ENCODE data around the gene MYMX. TPM values are rescaled to one million over a fixed set of nuclear protein-coding genes. Genes with fewer than 3 reads are reported as not detected.

MYMX gene
- total and polyA plus RNA-seq, 12 donors: 0.41 to 2.3 (median 0.88) TPM; not detected in 6

DNA sequence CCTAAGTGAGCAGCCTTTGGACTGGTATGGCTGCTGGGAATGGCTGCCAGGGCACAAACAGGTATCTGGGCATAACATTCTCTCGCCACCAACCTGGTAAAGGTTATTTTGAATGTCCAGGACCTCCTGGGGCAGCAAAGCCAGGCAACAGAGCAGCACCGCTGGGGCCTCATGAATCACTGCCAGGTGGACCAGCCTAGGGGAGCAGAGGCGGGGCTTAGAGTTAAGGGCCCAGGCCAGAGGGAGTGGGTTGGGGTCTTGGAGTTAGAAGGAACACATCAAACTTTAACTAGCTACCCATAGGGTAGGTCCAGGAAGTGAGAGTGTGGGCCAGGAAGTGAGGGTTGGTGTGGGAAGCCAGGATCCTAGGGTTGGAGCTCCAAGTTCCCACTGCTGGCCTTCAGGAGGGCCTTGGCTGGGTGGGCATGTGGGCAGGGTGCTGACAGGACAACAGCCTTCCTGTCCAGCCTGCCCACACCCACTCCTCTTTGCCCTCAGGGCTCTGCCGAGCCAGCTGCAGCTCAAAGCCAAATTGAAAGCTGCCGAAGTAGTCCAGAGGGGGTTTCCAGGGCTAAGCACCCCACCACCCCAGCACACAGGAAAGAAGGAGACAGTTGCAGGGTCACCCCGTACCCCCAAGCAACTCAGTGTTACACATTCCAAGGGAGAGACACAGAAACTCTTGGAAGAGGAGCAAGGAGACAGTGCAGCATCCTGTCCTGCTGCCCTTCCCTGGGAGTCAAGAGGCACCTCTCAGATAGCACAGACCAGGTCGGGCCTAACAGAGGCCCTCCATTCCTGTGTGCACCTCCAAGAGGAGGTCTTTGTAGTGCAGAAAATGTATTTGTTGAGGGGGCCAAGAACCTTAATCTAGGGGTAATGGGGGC, 46.0 kb downstream of the MYMX start:
- Histone ChIP-seq H3K4me1 (peaks cover 19 to 55% (median 28%) of the 10 kb centered on the region in 9 donors), H3K9me3 (no peaks in the 10 kb centered on the region), H3K27ac (peak overlapping the region in 5 of 10 donors; percentile 9 to 93 (median 34)), H3K36me3 (peaks cover 0 to 45% (median 0%) of the 10 kb centered on the region in 9 donors), H3K4me3 (peak overlapping the region in 6 of 10 donors; percentile 78 to 94 (median 86)), H3K27me3 (peaks cover 0 to 3% (median 0%) of the 10 kb centered on the region in 7 donors)
- WGBS, 2 donors: 68 to 73% methylated on average over 7 of the region's 7 CpGs
- ATAC-seq: no peak
- TF ChIP-seq, protein P1, sequence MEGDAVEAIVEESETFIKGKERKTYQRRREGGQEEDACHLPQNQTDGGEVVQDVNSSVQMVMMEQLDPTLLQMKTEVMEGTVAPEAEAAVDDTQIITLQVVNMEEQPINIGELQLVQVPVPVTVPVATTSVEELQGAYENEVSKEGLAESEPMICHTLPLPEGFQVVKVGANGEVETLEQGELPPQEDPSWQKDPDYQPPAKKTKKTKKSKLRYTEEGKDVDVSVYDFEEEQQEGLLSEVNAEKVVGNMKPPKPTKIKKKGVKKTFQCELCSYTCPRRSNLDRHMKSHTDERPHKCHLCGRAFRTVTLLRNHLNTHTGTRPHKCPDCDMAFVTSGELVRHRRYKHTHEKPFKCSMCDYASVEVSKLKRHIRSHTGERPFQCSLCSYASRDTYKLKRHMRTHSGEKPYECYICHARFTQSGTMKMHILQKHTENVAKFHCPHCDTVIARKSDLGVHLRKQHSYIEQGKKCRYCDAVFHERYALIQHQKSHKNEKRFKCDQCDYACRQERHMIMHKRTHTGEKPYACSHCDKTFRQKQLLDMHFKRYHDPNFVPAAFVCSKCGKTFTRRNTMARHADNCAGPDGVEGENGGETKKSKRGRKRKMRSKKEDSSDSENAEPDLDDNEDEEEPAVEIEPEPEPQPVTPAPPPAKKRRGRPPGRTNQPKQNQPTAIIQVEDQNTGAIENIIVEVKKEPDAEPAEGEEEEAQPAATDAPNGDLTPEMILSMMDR (IDR thresholded peaks at IDR 0.05): no peak
- intact Hi-C loops (cut with DNase I): loop anchor here in 1 of 10 donors (10.0 kb wide), 1 partner anchor 72 kb away; no protein-coding TSS in a partner anchor
- DNase-seq: no peak

DNA sequence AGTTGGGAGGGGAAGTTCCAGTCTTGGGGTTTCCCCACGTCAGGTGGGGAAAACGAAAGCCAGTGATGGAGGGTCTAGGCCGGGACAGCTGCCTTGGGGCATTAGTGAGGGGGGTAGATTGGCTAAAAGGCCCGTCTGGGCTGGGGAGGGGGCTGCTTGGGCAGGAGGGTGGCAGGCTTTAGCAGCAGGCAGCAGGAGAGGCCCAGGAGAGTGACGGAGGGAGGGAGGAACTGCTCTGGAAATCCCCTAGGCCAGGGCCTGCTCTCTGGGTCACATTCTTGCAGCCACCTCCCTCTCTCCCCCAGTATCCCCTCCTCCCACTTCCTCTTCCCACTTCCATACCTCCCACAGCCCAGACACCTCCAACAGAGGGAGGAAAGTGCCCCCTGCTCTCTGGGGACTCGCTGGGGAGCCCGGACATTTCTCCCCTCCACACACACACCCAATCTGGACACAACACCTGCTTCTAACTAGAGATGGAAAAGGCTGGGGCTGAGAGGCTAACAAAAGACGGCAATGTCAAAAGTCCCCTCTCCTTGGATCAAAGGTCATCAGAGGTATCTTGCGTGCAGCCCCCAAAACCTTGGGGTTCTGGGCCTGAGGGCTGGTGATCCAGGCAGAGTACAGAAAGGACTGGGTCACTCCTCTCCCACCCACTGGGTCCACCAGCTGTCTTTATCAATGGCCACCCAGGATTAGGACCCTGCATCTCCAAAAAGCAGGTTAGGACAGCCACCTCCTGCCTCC, 46.8 kb downstream of the MYMX start:
- H3K4me1 ChIP-seq: peaks cover 18 to 47% (median 28%) of the 10 kb centered on the region in 9 donors
- H3K27ac ChIP-seq: peak overlapping the region in 6 of 10 donors; percentile 9 to 93 (median 80)
- peaks cover 0 to 11% (median 5%) of the 10 kb centered on the region in 7 donors for H3K27me3 ChIP-seq
- H3K9me3 ChIP-seq: no peaks in the 10 kb centered on the region
- TF ChIP-seq, protein P1 (IDR thresholded peaks at IDR 0.05): no peak
- intact Hi-C loops (cut with DNase I): loop anchor here in 1 of 10 donors (10.0 kb wide), 1 partner anchor 71 kb away; no protein-coding TSS in a partner anchor
- peak overlapping the region in 7 of 10 donors; percentile 67 to 94 (median 85) for H3K4me3 ChIP-seq
- 48 to 74% methylated on average over 8 to 9 of the region's 9 CpGs for WGBS, 2 donors
- H3K36me3 ChIP-seq: peaks cover 0 to 40% (median 0%) of the 10 kb centered on the region in 9 donors
- ATAC-seq: peak in 2 of 8 donors; percentile 13 to 21
- DNase-seq: no peak

DNA sequence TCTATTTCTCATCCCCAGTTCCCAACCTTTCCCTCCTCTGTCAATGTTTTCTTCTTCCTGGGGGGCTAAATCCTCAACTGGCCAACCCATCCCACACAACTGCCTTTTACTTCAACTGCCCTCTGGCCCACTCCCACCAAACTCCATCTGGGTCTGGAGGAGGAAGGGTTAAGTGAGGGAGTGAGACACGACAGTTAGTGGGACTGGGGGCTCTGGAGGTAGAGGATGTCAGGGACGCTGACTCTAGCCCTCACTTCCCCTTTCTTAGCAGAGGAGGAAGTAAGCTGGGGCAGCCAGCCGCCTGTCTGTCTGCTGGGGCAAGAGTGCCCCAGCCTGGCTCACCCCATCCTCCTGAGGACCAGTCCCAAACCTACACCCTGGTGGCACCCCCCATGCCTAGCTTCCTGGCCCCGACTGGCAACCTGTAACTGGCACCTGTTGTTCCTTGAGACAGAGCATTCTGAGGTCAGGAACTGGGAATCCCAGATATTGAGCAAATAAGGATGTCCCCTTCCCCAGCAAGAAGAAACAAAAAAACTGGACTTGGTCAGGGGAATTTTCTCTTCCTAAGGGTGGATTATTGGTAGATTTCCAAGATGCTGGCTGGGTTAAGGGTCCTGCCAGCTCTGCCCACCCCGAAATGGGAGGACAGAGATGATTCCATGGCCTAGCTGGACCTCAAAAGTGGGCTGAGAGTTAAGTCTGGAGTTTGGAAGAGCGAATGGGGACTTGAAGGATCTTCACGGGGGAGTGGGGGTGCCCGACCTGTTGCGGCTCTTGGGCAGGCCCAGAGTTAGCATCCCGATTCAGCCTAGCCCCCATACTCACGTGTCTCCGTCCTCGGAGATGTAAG, 47.7 kb downstream of the MYMX start:
- intact Hi-C loops (cut with DNase I): loop anchor here in 5 of 10 donors (5.0 to 10.0 kb wide), 5 partner anchors 38 to 167 kb away; partner anchors contain the start of gene AARS2 (in 1 of the 5)
- peak in 1 of 2 donors; percentile 42 for DNase-seq
- H3K36me3 ChIP-seq: peaks cover 0 to 32% (median 0%) of the 10 kb centered on the region in 9 donors

More for the DNA sequence above, 47.7 kb downstream of the MYMX start:
- TF ChIP-seq, protein P1 (IDR thresholded peaks at IDR 0.05): no peak
- 13 to 14% methylated on average over 13 of the region's 13 CpGs for WGBS, 2 donors
- Histone ChIP-seq H3K4me3 (peak overlapping the region; percentile 66 to 98 (median 82)), H3K9me3 (no peaks in the 10 kb centered on the region), H3K4me1 (peaks cover 18 to 46% (median 28%) of the 10 kb centered on the region in 9 donors), H3K27me3 (peaks cover 0 to 19% (median 12%) of the 10 kb centered on the region in 7 donors), H3K27ac (peak overlapping the region in 9 of 10 donors; percentile 63 to 93 (median 78))
- peak in 4 of 8 donors; percentile 9 to 41 (median 26) for ATAC-seq
